Cardiac fibroblast (primary cell): ENCODE results near the gene LAMC1.

Experiments used
- DNase-seq, 2 donors: peaks; one replicate each; pipeline versions ENCODE4 v3.0.0 to v3.0.0-alpha.2; 2010; ENCODE audit warnings: low read depth in 2 of 2
- H3K4me3 ChIP-seq, 2 donors: replicated peaks in 1 of 2; 1 replicate in 1 of 2; 2 replicates in 1 of 2; pipeline ENCODE4 v1.5.1; 2011; ENCODE audit warnings: low read depth in 2 of 2, low read length in 2 of 2, mild to moderate bottlenecking in 2 of 2, moderate library complexity in 1 of 2
- CTCF ChIP-seq: IDR thresholded peaks from one replicate; pipeline ENCODE4 v1.5.1; 2011; ENCODE audit warnings: low read depth, mild to moderate bottlenecking, low read length, inconsistent platforms

The LAMC1 gene

DNA sequence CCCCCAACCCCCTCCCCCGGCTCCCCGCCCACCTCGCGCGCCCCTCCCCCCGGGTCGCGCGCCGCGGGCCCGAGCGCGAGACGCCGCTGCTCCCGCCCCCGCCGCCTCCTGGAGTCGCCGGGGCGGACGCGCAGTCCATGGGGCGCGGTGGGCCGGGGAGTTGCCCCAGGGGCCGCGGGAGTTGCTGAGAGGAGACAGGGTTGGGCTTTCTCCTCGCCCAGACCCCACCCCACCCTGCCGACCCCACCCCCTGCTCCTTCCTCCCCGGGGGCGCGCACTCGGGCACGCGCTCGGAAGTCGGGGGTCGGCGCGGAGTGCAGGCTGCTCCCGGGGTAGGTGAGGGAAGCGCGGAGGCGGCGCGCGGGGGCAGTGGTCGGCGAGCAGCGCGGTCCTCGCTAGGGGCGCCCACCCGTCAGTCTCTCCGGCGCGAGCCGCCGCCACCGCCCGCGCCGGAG lies at the start of gene LAMC1:
TSS of gene LAMC1 (plus strand) at position 275 of the 455 bp plus-strand sequence. CDS start 297 bp downstream, outside the sequence.
- DNase-seq = peak; percentile 86 to 97
- H3K4me3 ChIP-seq = peak within 1 kb of the TSS; percentile 71 to 94
- TF ChIP-seq CTCF = no peak

GRCh38 chr1:182974506-182975191 lies 48.6 kb upstream of the LAMC1 start:
- no peak for TF ChIP-seq CTCF
- DNase-seq = no peak
- H3K4me3 ChIP-seq = no peak overlapping the region

- H3K4me3 ChIP-seq = no peak overlapping the region
- DNase-seq = no peak
- no peak for TF ChIP-seq CTCF
These were observed 45.7 kb upstream of the LAMC1 start for GRCh38 chr1:182977480-182977879.

DNA sequence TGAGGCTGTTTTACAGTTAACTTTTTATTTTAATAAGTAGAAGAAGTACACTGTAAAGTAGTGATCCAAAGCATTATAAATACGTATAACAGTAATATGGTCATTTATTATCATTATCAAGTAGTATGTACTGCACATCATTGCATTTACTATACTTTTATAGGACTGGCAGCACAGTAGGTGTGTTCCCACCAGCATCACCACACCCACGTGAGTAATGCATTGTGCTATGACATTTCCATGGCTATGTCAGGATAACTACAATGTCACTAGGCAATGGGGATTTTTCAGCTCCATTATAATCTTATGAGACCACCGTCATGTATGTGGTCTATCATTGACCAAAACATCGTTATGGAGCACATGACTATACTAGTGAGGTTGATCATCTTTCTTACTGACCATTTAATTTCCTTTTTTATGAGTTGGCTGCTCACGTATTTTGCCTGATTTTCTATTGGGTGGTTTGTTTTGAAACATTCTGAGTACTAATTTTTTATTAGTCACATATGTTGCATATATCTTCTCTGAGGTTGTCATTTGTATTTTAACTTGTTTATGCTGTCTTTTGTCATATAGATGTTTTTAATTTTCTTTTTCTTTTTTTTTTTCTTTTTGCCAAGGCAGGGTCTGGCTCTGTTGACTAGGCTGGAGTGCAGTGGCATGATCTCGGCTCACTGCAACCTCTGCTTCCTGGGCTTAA lies 44.9 kb upstream of the LAMC1 start:
- no peak for TF ChIP-seq CTCF
- H3K4me3 ChIP-seq = no peak overlapping the region
- DNase-seq = no peak

DNA sequence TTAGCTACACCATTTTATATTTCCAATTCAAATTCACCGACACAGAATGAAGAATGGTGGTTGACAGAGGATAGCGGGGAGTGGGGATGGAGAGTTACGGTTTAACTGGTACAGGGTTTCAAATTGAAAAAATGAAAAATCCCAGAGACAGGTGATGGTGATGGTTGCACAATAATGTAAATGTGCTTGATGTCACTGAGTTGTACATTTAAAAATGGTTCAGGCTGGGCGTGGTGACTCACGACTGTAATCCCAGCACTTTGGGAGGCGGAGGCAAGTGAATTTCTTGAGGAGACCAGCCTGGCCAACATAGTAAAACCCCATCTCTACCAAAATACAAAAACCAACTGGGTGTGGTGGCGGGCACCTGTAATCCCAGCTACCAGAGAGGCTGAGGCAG lies 39.1 kb upstream of the LAMC1 start:
- H3K4me3 ChIP-seq = no peak overlapping the region
- no peak for TF ChIP-seq CTCF
- no peak for DNase-seq

DNA sequence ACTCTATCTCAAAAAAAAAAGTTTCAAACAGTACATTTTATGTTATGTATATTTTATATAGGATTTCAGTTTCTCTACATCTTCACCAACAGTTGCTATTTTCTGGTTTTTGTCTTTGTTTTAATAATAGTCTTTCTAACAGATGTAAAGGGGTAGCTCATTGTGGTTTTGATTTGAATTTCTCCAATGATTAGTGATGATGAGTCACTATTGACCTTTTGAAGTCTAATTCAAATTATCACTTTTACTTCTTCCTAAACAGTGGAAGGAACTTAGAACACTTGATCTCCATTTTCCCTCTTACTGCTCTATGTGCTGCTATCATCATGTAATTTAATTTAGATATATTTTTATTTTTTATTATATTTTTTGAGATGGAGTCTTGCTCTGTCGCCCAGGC lies 38.6 kb upstream of the LAMC1 start:
- DNase-seq = no peak
- H3K4me3 ChIP-seq = no peak overlapping the region
- TF ChIP-seq CTCF = no peak

DNA sequence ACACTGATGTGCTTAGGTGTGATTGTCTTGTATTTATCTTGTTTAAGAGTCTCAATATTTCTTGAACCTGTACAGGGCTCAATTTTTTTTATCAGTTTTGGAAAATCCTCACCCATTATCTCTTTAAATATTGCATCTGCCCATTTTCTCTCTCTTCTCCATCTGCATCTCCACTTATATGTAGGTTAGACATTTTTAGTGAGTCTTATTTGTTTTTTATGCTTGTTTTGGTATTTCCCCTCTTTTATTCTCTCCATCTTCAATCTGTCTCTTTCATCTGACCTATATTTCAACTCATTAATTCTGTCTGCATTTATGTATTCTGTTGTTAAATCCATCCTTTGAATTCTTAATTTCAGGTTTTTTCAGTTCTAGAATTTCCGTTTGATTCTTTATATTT lies 37.3 kb upstream of the LAMC1 start:
- DNase-seq = no peak
- TF ChIP-seq CTCF = no peak
- H3K4me3 ChIP-seq = no peak overlapping the region
